Measurements from ENCODE around the gene KRTAP8-1.

KRTAP8-1 gene

GRCh38 chr21:30813174-30813573 is at the start of gene KRTAP8-1:
KRTAP8-1 (minus strand) TSS chr21:30813274; CDS start chr21:30813220, 54 bp downstream.
- DNase-seq (ENCODE audit: low read depth in 2 of 2): no peak

- no peak for DNase-seq (ENCODE audit: low read depth in 2 of 2)
These were observed 34.8 kb upstream of the KRTAP8-1 start for GRCh38 chr21:30847627-30848500.

GRCh38 chr21:30842990-30843389 is 29.9 kb upstream of the KRTAP8-1 start:
- DNase-seq (ENCODE audit: low read depth in 2 of 2): no peak

- peak; percentile 8 to 17 for DNase-seq (ENCODE audit: low read depth in 2 of 2)
These were observed 26.2 kb upstream of the KRTAP8-1 start for GRCh38 chr21:30839304-30839703.

- DNase-seq (ENCODE audit: low read depth in 2 of 2): no peak
These were observed 25.5 kb upstream of the KRTAP8-1 start for GRCh38 chr21:30838536-30838935.

GRCh38 chr21:30831194-30831765 is 18.2 kb upstream of the KRTAP8-1 start:
- peak in 1 of 2 experiments; percentile 34 for DNase-seq (ENCODE audit: low read depth in 2 of 2)

GRCh38 chr21:30829659-30830058 is 16.6 kb upstream of the KRTAP8-1 start, which contains the start of gene KRTAP7-1:
KRTAP7-1 (minus strand) TSS chr21:30829759; CDS start chr21:30829698, 61 bp downstream.
- DNase-seq (ENCODE audit: low read depth in 2 of 2): no peak

GRCh38 chr21:30818837-30819610 is 6.0 kb upstream of the KRTAP8-1 start:
- no peak for DNase-seq (ENCODE audit: low read depth in 2 of 2)

GRCh38 chr21:30800605-30801004 is 12.5 kb downstream of the KRTAP8-1 start:
- no peak for DNase-seq (ENCODE audit: low read depth in 2 of 2)

GRCh38 chr21:30793581-30794314 is 19.3 kb downstream of the KRTAP8-1 start:
- no peak for DNase-seq (ENCODE audit: low read depth in 2 of 2)

GRCh38 chr21:30779249-30779648 is 33.8 kb downstream of the KRTAP8-1 start:
- no peak for DNase-seq (ENCODE audit: low read depth in 2 of 2)

- no peak for DNase-seq (ENCODE audit: low read depth in 2 of 2)
These were observed 43.2 kb downstream of the KRTAP8-1 start for GRCh38 chr21:30769724-30770431.
